B cell (primary cell): ENCODE data around the gene TLNRD1.

Experiments
- EZH2 ChIP-seq: IDR thresholded peaks from 2 replicates; pipeline ENCODE4 v1.6.1; 2012; ENCODE audit warnings: borderline replicate concordance, low read depth, mild to moderate bottlenecking, moderate library complexity, low read length; ENCODE audit not compliant: insufficient read depth, poor library complexity, severe bottlenecking
- TF ChIP-seq, protein P1 (sequence below): fragments of 200-600 bp; IDR thresholded peaks from one replicate; pipeline ENCODE4 v1.8.0; 2022; ENCODE audit warnings: antibody characterized with exemption, mild to moderate bottlenecking

DNA sequence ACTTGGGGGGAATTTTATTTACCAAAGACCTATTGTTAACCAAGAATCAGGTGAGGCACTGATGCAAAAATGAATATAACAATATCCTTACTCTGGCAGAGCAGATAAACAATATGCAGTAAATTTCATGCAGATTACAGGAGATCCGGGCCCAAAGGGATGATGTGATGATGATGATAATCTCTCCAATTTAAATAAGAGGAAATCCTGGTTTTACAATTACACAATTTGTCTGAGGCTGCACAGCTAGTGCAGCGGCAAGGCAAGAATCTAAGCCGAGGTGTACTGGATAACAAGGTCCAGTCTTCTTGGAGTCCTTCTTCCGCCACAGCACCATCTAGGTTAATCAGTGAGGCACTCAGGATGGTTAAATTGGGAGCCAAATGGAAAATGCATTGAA lies 8.7 kb upstream of the TLNRD1 start:
- TF ChIP-seq, protein P1, sequence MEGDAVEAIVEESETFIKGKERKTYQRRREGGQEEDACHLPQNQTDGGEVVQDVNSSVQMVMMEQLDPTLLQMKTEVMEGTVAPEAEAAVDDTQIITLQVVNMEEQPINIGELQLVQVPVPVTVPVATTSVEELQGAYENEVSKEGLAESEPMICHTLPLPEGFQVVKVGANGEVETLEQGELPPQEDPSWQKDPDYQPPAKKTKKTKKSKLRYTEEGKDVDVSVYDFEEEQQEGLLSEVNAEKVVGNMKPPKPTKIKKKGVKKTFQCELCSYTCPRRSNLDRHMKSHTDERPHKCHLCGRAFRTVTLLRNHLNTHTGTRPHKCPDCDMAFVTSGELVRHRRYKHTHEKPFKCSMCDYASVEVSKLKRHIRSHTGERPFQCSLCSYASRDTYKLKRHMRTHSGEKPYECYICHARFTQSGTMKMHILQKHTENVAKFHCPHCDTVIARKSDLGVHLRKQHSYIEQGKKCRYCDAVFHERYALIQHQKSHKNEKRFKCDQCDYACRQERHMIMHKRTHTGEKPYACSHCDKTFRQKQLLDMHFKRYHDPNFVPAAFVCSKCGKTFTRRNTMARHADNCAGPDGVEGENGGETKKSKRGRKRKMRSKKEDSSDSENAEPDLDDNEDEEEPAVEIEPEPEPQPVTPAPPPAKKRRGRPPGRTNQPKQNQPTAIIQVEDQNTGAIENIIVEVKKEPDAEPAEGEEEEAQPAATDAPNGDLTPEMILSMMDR: no peak
- TF ChIP-seq EZH2: no peak
